Panc1 (cell line): ENCODE data around the gene VIPR2.

ENCODE experiments used
- POLR2AphosphoS5 ChIP-seq: IDR thresholded peaks from 2 replicates; pipeline ENCODE4 v1.6.1; 2012; ENCODE audit warnings: mild to moderate bottlenecking, low read depth, low read length, moderate library complexity
- TF ChIP-seq, protein P1 (sequence below): fragments of 450-650 bp; IDR thresholded peaks from 2 replicates; pipeline ENCODE4 v1.5.1; 2017; ENCODE audit warnings: mild to moderate bottlenecking

GRCh38 chr7:159114981-159115380 is 29.7 kb downstream of the VIPR2 start:
- TF ChIP-seq POLR2AphosphoS5: no peak
- TF ChIP-seq, protein P1, sequence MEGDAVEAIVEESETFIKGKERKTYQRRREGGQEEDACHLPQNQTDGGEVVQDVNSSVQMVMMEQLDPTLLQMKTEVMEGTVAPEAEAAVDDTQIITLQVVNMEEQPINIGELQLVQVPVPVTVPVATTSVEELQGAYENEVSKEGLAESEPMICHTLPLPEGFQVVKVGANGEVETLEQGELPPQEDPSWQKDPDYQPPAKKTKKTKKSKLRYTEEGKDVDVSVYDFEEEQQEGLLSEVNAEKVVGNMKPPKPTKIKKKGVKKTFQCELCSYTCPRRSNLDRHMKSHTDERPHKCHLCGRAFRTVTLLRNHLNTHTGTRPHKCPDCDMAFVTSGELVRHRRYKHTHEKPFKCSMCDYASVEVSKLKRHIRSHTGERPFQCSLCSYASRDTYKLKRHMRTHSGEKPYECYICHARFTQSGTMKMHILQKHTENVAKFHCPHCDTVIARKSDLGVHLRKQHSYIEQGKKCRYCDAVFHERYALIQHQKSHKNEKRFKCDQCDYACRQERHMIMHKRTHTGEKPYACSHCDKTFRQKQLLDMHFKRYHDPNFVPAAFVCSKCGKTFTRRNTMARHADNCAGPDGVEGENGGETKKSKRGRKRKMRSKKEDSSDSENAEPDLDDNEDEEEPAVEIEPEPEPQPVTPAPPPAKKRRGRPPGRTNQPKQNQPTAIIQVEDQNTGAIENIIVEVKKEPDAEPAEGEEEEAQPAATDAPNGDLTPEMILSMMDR: no peak
